HG02763 (cell line): ENCODE measurements around the gene CACNG6.
"Not testable (repeated sequence)": the region's sequence is repeated elsewhere in the genome, so short reads cannot be mapped to it uniquely, and the experiment has no call there.

ENCODE experiments used
- ATAC-seq: cut with Tn5 transposase; IDR thresholded peaks from one replicate; pipeline ENCODE4 v1.9.1; 2021; ENCODE audit warnings: mild to moderate bottlenecking, moderate library complexity; ENCODE audit not compliant: unreplicated experiment

Gene CACNG6, protein sequence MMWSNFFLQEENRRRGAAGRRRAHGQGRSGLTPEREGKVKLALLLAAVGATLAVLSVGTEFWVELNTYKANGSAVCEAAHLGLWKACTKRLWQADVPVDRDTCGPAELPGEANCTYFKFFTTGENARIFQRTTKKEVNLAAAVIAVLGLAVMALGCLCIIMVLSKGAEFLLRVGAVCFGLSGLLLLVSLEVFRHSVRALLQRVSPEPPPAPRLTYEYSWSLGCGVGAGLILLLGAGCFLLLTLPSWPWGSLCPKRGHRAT

DNA sequence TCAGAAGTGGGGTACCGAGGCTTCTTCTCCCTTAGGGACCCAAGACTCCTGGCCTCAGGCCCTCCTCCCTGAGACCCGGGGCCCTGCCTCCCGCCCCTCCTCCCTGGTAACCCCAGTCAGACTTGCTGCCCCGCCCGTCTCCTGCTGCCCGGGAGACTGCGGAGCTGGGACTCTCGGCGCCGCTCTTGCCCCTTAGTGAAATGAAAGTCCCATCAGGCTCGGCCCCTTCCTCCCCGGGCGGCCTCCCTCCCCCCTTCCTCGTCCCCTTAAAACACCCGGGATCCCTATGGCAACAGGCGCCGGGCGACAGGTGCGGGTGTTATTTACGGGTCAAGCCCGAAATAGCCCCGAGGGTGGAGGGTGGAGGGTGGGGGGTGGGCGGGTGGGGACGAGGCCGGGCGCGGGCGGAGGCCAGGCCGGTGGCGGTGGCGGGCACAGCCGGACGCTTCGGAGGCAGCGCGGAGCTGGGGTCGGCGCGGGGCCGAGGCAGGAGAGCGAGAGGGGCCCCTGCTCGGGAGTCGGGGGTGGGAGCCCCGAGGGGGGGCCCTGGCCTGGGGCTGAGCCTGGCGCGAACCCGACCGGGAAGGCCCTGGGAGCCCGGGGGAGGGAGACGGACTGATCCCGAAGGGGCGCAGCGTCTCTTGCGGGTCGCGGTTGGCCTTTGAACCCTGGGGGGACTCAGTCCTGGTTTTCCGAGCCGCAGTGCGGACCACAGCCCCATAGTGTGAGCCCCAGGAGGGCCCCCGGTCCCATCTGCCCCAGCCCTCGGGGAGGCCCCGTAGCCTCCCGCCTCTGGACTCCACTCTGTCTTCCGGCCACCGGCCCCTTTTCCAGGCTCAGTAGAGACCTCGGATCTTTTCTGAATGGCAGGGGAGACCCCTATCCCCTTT lies at the start of gene CACNG6:
TSS of gene CACNG6 (plus strand) at position 414 of the 890 bp plus-strand sequence. CDS start 1,241 bp downstream, outside the sequence.
- no peak for ATAC-seq

DNA sequence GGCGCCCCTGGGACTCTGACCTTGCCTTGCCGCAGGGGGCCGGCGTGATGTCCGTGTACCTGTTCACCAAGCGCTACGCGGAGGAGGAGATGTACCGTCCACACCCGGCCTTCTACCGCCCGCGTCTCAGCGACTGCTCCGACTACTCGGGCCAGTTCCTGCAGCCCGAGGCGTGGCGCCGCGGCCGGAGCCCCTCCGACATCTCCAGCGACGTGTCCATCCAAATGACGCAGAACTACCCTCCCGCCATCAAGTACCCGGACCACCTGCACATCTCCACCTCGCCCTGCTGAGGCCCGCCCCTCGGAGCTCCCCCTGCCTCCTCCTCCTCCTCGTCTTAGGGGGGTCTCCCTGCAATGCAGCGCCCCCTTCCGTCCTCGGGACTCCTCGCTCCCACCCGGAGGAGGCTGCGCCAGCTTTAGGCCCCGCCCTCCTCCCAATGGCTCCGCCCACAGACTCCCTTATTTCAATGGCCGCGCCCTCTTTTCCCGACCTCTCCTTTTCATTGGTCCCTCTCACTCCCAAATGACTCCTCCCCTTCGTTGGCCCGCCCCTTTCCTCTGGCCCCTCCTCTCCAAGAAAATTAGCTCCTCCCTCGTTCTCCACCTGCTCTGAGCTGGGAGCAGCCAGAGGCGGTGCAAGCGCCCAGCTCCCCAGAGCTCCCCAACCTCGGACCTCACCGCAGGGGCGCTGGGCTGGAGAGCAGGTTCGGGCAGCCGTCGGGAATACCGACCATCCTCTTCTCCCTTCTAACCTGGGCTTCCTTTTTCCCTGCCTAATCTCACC lies 49.2 kb upstream of the CACNG6 start:
- no peak for ATAC-seq

DNA sequence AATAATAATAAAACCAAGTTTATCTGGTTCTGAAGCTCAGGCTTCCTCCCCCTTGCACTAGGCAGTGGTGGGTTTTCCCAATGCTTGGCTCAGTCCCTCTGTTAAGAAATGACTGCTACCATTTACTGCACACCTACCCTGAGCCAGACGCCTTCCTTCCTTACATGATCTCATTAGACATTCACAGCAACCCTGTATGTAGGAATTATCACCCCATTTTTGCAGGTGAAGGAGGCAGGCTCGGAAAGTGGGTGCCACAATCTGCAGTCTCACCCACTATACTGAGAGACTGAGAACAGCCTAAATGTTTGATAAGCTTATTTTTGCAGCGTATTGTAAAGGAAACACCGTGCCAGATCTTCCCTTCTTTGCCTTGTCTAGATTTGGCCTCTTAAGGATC lies 47.0 kb upstream of the CACNG6 start:
- no peak for ATAC-seq

DNA sequence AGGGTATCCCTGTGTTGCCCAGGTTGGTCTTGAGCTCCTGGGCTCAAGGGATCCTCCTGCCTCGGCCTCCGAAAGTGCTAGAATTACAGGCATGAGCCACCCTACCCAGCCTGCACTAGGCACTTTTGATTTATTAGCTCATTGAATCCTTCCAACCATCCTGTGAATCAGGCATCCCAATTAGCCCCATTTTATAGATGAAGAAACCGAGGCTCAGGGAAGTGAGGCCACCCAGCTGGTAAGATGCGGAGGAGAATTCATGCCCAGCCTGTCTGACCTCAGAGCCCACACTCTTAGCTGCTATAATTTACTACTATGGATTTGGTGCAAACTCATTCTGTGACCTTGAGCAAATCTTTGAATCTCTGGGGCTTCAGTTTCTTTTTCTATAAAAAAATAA lies 46.5 kb upstream of the CACNG6 start:
- no peak for ATAC-seq

DNA sequence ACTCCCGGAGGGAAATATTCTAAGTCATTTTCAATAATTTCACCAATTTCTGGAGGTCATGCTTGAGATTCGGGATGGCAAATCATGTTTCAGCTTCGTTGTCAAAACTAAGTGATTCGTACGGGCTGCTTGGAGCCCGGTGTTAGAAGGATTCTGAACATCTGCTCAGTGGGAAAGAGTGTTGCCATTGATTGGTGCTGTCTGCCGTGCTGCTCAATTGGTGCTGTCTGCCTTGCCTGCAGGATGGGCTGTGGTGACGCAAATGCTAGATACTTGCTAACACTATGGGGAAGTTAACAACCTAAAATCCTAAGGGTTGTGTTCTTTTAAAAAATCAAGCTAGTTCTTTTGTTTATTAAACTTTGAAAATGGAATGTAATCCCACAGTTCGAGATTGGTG lies 46.0 kb upstream of the CACNG6 start:
- no peak for ATAC-seq

DNA sequence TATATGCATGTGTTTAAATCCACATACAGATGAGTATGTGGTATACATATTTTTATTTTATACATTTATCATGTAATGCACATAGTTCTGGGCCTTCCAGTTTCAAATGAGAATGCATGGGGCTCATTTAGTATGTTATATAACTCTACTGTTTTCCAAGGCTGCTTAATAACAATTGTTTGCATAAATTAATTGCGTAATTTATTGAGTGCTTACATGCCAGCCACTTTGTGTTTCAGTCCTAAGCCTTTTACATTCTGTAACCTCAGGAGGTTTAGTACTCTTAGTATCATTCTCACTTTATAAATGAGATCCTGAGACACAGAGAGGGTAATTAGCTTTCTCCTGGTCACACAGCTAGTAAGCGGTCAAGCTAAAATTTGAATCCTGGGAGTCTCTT lies 45.4 kb upstream of the CACNG6 start:
- no peak for ATAC-seq

DNA sequence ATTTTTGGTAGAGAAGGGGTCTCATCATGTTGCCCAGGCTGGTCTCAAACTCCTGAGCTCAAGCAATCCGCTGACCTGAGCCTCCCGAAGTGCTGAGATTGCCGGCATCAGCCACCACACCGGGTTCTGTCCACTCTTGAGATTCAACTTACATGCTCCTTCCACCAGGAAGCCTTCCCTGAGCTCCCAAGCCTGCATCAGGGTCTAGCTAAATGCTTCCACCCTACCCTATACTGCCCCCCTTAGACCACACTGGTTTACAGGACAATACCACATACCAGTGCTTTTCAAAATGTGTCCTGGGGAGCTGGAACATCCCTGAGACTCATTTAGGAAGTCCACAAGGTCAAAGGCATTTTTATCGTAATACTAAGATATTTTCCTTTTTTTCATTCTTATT lies 43.8 kb upstream of the CACNG6 start:
- no peak for ATAC-seq

DNA sequence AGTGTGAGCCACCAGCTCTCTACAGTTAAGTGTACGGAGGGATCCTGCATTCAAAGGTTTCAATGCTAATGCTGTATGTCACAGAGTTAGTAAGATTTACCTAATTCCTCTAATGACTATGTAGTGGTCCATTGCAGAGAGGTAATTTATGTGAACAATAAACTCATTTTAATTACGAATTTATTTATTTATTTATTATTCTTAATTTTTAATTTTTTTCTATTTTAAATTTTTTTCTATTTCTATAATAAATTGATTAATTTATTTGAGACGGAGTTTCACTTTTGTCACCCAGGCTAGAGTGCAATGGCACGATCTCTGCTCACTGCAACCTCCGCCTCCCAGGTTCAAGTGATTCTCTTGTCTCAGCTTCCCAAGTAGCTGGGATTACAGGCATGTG lies 42.8 kb upstream of the CACNG6 start:
- not testable (repeated sequence) for ATAC-seq

DNA sequence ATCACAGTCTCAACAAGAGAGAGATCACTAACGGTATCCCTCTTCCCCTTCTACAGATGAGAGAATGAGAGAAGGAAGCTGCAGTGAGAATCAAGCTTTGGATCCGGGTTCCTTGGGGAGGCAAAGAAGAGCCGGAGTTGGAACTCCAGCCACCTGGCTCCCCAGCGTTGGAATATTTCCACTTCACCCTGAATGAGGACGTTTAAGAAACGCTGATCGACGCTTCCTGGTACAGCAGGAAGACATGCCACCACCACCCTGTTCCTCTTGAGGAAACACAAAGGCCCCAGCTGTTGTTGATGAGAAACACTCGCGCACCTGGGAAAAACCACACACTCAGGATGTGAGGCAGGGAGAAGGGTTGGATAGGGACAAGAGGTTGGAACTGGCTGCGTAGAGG lies 40.0 kb upstream of the CACNG6 start:
- ATAC-seq = no peak

DNA sequence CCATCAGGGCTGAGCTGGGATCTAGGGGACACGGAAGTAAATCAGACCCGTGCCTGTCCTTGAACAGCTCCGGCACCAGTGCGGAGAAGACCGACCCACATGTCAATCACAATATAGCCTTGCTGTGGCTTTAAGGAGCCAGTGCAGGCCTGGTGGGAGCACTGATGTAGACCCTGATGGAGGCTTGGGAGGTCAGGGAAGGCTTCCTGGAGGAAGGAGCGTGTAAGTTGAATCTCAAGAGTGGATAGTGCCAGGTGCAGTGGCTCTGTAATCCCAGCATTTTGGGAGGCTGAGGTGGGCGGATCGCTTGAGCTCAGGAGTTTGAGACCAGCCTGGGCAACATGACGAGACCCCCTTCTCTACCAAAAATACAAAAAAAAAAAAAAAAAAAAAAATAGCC lies 39.5 kb upstream of the CACNG6 start:
- no peak for ATAC-seq

DNA sequence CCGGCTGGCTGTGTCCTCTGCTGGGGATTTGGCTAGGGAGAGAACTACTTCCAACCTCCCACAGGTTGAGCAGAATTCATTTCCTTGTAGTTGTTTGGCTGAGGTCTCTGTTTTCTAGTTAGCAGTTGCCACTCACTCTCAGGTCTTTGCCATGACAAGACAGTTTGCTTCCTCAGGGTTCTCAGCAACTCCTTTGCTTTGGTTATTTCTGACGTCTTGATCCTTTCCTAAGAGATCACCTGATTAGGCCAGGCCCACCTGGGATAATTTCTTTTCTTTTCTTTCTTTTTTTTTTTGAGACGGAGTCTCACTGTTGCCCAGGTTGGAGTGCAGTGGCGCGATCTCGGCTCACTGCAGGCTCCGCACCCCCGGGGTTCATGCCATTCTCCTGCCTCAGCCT lies 38.1 kb upstream of the CACNG6 start:
- no peak for ATAC-seq

DNA sequence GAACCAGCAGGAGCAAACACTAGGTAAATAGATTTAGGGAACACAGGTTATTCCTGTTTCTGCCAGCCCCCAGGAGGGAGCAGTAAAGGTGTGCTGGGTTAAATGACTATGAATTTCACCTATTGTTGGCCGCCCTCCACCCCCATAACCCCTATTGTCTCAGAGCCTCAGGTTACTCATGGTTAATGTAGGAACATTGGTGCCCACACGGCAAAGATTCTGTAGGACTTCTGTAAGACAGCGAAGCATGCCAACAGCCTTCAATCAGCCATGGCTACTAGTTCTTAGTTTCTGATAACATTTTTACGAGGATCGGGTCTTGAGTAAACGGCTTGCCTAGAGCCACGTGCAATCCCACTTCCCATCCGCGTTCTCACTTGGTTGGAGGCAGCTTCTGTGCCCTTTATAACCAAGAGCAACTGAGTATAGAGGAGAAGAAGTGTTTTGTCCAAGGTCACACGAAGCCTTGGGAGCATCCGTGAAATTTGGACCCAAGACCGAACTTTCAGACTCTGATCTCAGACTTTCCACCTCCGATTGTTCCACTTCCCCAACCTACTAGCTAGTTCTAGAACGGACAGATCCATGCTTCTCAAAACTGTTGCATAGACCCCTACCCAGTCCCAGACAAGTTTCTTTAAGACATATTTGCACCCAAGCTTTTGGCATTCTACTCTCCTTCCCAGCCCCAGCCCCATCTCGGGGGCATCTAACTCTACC lies 33.8 kb upstream of the CACNG6 start:
- ATAC-seq = no peak

DNA sequence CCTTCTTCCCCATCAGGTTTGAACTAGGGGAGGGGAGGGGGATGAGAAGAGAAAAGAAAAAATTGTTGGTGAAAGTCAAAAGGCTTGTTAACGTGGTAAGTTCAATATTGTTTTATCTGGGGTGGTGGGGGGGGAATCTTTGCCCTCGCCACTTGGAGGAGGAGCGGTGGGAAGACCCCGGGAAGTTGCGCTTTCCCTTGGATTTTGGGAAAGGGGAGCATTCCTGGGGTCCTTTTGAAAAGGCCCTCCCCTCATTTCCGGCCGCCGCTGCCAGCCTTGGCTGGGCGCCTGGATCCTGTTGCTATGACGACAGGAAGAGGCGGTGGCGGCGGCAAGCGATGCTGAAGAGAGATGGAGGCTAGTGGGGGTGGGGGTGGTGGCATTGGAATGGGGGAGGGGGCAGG lies 33.3 kb upstream of the CACNG6 start:
- no peak for ATAC-seq

DNA sequence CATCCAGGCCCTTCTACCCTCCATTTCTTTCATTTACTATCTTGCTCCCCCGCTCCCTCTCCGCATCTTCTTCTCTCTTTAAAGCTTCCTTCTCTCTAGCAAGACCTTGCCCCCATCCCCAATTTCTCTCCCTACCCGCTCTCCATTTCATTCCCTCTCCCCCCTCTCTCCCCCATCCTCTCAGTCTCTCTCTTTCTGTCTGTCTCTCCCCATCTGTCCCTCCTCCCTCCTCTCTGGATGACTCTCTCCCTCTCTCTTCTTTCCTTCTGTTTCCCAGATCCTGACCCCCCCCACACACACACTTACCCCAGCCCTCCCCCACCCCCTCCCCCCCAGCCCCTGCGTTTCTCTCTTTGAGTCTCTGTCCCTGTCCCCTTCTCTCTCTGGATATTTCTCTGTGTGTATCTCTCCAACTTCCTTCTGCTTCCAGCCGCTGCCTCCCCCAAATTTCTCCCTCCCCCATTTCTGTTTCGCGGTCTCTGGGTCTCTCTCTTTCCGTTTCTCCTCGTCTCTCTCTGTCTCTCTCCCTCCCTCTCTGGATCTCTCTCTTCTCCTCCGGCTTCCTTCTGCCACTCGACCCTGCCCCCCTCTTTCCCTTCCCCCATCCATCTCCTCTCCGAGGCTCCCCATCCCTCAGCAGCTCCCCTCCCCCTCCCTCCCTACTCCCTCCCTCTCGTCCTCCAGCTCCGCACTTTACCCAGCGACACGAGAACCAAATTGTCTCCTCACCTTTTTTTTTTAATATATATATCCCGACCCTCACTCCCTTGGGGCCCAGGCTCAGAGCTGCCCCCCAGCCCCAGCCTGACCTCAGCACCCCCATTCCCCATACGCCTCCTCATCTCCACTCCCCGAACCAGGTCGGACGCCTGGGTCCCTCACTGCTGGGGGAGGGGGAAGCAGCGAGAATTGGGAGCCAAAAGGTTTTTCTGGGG lies 32.3 kb upstream of the CACNG6 start:
- ATAC-seq = no peak

DNA sequence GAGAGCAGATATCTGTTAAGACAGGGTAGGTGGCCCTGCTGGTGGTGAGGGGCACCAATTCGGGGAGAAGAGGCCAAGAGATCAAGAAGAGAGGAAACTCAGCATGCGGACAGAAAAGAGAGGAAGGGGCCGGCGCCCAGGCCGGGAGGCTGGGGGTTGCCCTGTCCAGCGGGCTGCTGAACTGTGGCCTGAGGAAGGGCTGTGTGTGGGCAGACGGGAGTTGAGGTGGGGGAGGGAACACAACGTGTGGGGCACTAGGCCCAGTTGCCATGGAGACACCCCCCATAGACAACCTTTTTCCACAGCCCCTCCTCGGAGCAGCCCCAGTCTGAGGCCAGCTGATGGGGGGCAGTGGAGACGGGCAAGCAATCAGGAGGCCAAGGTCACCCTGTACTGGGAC lies 31.2 kb upstream of the CACNG6 start:
- no peak for ATAC-seq

DNA sequence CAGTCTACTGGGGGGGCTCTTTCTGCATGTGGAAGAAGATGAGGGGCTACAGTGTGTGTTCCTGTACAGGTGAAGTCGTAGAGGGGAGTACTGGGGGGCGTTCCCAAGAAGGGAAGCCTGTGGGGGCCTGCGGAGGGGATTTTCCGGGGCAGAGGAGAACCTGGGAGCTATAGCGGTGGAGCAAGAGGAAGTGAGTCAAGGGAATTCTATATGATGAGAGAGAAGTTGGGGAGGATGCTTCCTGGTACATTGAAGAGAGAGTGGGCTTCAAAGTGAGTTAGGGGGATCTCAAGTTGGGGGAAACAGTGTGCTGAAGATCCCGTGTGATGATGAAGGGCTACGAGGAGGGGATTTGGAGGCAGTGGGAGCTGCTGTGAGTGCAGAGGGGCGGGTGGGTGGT lies 30.6 kb upstream of the CACNG6 start:
- no peak for ATAC-seq

DNA sequence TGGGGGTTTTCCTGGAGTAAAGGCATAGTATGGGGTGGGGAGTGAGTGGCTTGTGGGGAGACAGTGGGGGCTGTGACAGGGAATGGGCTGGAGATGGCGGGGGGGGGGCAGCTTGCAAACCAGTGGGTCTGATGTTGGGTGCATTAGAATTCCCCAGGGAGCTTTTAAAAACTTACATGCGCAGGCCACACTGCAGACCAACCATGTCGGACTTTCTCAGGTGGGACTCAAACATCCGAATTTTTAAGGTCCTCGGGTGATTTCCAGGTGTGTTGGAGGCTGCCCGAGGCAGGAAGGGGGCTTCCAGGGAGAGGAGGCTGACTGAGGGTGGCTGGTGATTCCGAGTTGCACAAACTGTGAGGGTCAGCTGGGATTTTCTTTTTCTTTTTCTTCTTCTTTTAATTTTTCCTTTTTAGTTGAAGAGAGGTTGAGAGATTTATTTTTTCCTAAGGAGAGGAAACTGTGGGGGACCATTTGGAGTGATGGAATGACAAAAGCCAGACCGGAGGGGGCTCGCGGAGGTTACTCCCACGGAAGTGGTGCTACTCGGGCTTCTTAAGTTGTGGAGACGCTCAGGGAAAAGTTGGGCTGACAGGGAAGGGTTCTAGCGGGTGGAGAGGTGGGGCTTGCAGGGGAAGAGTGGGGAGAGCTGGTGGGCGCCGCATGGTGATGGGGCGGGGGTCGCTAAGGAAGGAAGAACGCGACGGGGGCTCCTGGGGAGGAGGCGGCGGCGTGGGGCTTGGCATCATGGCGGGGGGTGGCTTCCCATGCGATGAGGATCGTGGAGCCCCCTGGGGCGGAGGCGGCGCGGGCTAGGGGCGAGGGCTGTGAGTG lies 29.7 kb upstream of the CACNG6 start:
- ATAC-seq = no peak

DNA sequence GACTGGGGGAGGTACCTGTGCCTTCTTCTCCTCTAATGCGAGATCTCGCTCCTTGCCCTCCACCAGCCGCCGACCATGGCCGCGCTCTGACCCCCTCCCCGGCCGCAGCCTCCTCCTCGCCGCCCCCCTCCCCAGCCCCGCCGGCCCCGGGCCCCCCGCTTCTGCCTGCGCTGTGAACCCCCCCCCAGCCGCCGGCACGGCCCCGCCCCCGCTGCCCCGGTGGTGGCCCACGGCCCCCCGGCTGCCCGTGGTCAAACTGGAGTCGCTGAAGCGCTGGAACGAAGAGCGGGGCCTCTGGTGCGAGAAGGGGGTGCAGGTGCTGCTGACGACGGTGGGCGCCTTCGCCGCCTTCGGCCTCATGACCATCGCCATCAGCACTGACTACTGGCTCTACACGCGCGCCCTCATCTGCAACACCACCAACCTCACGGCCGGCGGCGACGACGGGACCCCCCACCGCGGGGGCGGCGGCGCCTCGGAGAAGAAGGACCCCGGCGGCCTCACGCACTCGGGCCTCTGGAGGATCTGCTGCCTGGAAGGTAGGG lies 28.5 kb upstream of the CACNG6 start, which contains the start of gene CACNG8:
TSS of gene CACNG8 (plus strand) at position 51 of the 545 bp plus-strand sequence.
- no peak for ATAC-seq

DNA sequence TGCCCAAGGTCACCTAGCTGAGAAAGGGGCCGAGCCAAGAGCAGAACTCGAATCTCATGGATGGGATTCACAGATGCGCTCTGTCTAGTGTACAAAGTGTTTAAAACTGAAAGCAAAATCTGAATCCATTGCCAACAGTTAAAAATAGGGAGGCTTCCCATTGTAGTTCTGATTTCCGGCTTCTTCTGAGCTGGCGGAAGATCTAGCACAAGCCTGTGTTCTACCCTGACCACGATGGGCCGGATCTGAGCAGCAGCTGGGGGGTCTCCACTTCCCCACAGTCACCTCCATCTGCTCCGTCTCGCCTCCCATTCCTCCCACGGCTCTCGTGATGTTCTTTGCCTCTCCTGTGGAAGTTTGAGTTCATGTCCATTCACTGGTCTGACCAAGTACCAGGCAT lies 26.3 kb upstream of the CACNG6 start:
- no peak for ATAC-seq
